Left cardiac atrium (tissue), 4 donors: ENCODE results near the gene RAB11A. TPM values are rescaled to one million over a fixed set of nuclear protein-coding genes. Genes with fewer than 3 reads are reported as not detected.

Source experiments
- ATAC-seq, 2 donors: fragments of 200-7000 bp; cut with Tn5 transposase; one replicate each; pipeline ENCODE4 v1.9.1; 2020; ENCODE audit warnings: mild to moderate bottlenecking in 2 of 2, moderate library complexity in 2 of 2
- DNase-seq: peaks from one replicate; pipeline ENCODE4 v3.0.0-alpha.2; 2020
- intact Hi-C, 2 donors: fragments of 100-400 bp; cut with DNase I; formaldehyde crosslinking; loops; one replicate each; pipeline versions ENCODE4 v1.14.1 to v1.15.1; 2022 to 2023
- total RNA-seq, 2 donors: library from RNA; stranded (reverse); fragmentation: NEBNext Ultra II Directional; extraction: Animal tissue kit (Norgen Biotek cat#: 25700); gene quantifications; one replicate each; pipeline ENCODE4 v1.2.1, GENCODE V29; 2021
- donor health status: DM: no; HTN: yes; CAD: no.
- donor health status: DM: no; HTN: yes; CAD: no; lungs with severe emphysema.
- donor health status: DM: yes; HTN: yes; CAD: no.
- donor health status: Dilated cardiomyopathy.

RAB11A gene
- total RNA-seq, 2 donors from 2014 or later, result 159 to 202 TPM

DNA sequence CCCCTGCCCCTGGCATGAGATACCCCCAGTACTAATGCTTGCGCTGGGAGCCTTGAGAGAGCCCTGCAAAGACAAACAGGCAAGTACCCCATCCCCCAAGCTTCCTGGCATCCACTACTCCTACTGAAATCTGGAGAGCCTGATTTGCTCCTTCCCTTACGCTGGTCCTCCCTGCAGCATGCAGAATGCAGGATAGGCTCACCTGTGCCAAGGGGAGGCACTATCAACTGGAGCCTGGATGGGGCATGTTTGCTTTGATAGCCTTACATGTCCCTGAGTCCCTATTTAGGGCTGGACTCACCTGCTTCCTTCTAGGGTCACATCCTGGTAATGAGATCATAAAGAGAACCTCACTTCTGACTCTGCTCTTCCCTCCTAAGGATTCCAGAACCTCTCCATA is 42.9 kb downstream of the RAB11A start:
- intact Hi-C loops, result loop anchor here in 1 of 2 donors (5.0 kb wide), 1 partner anchor 375 kb away; no protein-coding TSS in a partner anchor
- no peak for ATAC-seq
- DNase-seq, result no peak

DNA sequence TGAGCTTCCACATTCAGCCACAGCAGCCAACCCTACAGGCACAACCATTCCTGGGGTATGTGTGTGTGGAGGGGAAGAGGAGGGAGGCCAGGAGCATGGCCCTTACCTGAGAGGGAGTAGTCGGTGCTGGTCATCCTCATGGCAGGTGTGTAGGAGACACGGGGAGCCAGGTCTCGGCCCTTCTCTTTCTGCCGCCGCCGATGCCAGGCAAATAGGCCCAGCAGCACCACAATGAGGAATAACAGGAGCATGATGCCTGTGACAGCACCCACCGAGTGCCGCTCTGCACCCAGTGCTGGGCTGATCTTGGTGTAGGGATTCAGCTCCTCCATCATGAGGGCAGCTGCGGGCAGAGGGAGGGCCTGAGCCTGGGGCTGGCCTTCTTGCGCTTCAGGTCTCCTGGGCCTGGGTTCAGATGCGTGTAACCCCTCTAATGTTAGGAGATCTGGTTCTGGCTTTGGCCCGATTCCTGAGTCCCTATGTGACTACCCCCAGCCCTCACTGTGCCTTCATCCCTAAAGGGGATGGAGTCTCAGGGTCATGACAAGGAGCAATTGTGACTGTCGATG is 44.4 kb downstream of the RAB11A start:
- ATAC-seq (no peak), DNase-seq (no peak)
- intact Hi-C loops, result loop anchor here in 1 of 2 donors (5.0 kb wide), 1 partner anchor 374 kb away; no protein-coding TSS in a partner anchor

DNA sequence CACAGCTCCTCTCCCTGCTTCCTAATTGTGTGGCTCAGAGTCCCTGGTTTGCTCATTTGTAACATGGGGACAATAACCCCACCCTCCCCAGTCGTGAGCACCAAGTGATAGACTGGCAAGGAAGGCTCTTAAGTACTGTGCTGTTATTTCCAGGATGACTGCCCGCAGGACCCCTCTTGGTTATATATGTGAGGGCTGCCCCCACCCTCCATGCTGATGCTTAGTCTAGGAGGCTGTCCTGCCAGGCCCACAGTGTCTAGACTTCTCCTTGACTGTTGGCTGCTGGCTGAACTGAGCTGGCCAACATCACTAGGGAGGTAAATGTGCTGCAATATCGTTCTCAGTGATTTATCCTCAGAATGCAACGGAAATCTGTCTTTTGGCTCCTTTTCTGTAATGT is 45.1 kb downstream of the RAB11A start:
- no peak for DNase-seq
- ATAC-seq, result no peak
- intact Hi-C loops, result loop anchor here in 1 of 2 donors (5.0 kb wide), 1 partner anchor 373 kb away; no protein-coding TSS in a partner anchor

DNA sequence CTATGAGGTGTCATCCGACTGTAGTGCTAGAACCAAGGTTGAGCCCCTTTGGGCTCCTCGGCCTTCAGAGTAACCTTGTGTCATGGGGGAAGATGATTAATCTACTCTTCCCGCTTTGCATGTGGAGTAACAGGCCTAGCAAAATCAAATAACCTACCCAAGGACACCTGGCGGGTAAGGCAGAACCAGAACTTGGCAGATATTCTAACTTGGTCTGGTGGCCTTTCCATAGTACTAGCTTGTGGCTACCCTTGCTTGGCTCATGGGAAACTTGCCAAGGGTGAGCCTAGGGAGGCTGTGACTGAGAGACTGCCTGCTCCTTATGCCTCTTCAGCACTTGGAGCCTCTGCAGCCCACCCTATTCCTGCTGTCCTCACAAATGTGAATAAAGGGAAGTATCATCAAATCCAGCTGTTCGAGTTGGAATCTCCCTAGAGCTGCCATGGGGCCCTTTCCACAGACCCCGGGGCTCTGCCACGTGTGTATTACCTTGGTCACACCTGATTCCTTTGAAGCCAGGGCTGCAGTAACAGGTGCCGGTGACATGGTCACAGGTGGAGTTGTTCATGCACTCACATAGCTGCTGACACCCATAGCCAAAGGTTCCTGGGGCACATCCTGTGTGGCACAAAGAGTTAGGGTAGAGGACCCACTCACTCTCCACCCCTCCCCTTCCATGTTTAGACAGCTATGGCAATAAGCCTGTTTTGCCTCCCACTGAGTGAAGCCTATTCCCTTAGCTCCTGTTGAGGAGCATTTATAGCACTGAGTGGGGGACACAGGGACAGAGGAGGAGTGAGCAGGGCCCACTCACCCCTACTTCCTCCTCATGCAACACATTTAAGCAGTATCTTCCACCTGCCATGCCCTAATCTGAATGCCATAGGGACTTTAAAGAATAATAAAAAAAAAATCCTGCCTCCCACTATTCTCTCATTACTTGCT is 46.0 kb downstream of the RAB11A start:
- intact Hi-C loops, result loop anchor here in 1 of 2 donors (5.0 kb wide), 1 partner anchor 372 kb away; no protein-coding TSS in a partner anchor
- ATAC-seq, result no peak
- DNase-seq, result no peak

DNA sequence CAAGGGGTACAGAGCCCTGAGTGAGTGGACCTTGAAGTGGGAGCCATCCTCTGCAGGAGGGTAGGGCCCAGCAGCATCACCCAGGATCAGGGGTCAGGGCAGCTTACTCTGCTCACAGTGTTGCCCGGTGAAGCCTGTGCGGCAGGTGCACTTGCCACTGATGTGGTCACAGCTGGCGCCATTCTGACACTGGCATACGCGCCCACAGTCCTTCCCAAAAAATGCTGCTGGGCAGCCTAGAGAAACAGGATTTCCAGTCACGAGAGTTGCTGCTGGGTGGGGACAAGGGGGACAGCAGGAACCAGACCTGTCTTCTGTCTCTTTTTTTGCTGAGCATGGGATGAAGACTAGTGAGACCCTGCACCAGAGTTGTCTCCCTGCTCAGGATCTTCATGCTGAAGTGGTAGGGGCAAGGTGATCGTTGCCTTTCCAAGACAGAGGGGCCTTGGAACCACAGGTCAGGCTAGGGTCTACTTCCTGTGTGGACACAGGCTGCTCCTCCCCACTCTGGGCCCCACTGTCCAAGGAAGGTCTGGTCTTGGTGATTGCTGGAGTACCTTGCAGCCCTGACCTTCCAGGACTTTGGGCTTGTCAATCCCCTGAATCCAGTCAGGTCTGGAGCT is 46.9 kb downstream of the RAB11A start:
- DNase-seq (no peak), ATAC-seq (no peak)
- intact Hi-C loops, result no loop called here

DNA sequence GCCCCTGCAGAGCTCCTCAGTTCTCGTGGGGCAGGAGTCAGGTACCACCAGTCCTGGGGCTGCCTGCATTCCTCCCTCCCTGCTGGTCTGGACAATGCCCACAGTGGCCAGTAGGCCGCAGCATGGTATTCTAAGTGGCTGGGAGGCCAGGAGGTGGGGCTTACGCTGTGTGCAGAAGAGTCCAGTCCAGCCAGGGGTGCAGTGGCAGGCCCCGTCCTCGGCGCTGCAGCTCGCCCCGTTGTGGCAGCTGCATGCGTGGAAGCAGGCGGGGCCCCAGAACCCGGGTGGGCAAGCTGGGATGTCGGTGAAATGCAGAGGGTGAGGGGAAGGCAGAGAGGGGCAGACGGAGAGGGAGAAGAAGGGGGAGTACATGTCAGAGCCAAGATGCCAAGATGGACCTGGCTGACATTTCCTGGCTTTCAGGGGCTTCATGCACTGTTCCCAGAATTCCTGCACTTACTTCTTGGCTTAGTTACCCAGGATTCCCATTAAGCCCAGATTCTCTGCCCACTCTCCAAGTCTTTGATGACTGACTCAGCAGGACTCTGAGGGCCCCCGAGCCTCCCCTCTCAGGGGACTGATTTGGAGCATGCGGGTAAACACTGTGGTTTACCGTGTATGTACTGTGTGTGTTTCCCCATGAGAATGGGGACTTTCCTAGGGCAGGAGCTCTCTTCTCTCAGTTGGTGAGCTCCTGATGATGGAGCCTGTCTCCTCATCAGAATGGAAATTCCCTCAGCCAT is 47.5 kb downstream of the RAB11A start:
- peak; percentile 88 to 98 for ATAC-seq
- intact Hi-C loops, result no loop called here
- DNase-seq, result peak; percentile 45

DNA sequence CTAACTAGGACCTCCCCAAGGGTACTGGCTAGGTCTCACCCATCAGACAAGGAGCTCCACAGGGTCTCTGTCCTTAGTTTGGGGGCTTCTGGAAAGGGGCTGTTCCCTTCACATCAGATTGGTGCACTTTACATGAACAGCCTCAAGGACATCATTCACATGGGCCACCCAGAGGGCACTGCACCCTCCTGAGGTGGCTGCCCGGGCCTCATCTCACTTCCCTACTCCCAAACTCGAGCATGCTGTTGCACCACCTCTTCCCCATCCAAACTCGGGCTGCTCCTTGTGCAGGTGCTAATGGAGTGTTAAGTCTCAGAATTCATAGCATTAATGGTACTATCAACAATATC is 48.1 kb downstream of the RAB11A start:
- intact Hi-C loops, result no loop called here
- ATAC-seq, result no peak
- no peak for DNase-seq

DNA sequence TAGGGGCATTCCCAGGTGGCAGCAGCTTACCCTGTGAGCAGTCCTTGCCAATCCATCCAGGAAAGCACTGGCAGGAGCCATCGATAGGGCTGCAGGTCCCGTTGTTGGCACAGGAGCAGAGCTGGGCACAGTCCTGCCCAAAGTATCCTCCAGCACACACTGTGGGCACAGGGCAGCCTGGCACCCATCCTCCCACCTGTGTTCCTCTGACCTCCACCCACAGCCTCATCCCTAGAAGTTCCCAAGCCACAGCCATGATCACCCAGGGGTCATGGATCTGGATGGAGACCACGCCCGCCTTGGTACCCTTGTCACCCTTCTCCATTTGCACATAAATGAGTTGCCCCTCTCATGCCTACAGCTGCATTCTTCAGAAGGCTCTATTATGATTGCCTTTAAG is 48.6 kb downstream of the RAB11A start:
- ATAC-seq (no peak), DNase-seq (no peak)
- intact Hi-C loops, result no loop called here

DNA sequence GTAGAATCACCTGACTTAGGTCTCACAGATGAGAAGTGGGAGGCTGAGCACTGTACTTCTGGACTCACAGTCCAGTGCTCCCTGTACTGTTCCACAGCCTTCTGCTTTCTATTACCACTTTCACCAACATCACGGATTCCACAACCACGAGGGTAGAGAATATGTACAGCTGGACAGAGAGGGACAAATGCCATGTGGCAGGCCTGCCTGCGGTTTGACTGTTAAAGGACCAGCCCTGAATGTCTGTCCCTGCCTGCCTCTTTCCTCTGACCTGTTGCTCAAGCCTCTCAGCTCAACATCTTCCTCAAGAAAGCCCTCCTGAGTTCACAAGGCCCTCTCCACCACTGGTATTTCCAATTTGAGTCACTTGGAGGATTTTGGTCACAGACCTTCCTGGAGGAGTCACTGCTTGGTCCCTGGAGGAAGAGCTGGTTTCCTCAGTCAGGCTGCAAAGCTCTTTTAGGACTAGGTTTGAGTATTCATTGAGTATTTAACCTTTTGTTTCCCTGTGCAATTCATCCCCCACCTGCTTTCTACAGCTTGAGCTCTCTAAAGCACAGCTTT is 49.1 kb downstream of the RAB11A start:
- ATAC-seq (no peak), DNase-seq (no peak)
- intact Hi-C loops, result no loop called here

DNA sequence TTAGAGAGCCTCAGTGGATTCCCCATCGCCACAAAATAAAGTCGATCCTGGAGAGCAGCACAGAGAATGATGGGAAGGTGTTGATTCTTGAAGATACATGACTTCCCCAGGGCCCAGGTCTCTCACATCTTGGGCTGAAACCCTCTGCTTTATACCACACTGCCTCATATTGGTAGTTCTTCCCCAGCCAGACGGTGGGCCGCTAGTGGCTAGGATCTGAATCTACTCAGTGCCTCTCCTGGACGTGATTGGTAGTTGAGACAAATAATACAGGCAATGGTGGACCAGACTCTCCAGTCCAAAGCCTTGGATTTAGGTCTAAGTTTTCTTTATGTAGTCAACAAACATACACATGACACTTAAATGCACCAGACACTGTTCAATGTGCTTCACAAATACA is 49.7 kb downstream of the RAB11A start:
- intact Hi-C loops, result no loop called here
- ATAC-seq (no peak), DNase-seq (no peak)

DNA sequence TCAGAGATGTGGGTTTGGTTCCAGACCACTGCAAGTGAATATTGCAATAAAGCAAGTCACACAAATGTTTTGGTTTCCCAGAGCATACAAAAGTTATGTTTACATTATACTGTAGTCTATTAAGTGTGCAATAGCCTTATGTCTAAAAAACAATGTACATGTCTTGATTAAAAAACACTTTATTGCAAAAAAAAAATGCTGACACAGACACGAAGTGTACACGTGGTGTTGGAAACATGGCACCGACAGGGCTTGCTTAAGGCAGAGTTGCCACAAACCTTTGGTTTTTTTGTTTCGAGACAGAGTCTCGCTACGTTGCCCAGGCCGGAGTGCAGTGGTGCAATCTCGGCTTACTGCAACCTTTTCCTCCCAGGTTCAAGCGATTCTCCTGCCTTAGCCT is 50.1 kb downstream of the RAB11A start:
- ATAC-seq (no peak), DNase-seq (no peak)
- intact Hi-C loops, result no loop called here

DNA sequence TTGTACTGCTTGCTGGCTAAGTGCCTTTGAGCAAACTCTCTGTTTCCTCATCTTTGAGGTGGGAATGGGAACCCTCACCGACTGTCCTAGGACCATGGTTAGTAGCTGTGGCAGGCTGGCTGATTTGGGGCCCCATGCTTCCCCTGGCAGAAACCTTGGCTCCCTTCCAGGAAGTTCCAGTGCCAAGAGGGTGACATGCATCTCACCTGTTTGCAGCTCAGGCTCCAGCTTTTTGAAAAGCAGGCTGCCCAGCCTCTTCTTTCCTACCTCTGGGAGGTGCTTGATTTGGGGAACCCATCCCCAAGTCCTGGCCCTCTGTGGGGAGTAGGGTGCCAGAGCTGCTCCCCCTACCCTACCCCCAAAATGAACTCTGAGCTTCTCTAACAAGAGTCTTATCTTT is 50.8 kb downstream of the RAB11A start:
- no peak for ATAC-seq
- no peak for DNase-seq
- intact Hi-C loops, result no loop called here

DNA sequence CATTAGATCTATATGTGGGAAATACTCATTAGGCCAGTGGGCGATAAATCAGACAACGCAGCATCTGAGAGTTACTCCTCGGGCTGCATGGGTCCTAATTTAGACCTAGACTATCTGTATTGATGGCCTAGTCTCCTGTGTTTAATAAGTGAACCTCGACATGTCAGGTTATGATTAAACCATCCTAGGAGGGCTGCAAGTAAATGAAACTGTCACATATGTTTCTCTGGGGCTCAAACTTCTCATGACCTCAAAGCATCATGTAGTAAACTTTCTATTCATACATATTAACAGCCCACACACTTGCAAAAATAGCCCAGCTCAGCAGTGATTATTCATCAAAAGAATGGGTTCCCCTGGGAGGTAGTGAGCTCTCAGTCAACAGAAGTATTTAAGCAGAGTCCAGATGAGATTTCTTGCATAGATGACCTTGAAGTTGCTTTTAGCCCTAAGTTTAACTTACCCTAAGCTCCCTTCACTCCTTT is 51.6 kb downstream of the RAB11A start:
- no peak for DNase-seq
- intact Hi-C loops, result no loop called here
- no peak for ATAC-seq

DNA sequence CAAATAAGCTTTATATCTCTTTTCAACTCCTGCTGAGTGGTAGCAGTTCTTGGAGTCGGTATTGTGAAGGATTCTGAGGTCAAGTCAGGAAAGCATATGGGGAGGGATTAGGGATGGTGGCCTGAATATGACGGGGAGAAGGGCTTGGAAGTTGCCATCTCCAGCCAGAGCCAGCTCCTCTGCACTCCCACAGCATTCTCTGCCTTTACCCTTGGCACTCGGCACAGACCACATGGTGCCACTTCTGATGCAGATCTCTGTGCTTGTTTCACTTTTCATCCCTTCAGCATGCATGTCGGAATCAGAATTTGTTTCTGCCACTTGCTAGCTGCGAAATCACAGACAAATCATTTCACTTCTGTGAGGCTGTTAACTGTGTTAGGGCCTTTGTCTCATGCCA is 52.5 kb downstream of the RAB11A start:
- intact Hi-C loops, result no loop called here
- ATAC-seq, result no peak
- DNase-seq, result no peak

DNA sequence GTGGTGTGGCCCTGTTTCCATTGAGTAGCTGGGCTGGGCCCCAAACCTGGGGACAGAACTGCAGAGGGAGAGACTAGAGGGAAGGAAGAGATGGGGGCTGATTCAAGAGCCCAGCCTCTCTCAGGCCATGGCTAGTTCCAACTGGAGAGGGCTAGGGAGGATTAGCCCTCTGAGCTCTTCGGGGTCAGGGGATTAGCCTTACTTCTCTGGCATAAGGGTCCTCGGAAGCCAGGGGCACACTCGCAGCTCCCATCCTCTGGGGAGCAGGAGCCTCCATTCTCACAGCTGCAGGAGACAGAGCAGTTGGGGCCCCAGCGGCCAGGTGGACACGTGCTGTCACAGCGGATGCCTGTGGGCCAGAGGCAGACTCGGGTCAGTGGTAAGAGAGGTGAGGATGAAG is 53.3 kb downstream of the RAB11A start:
- no peak for DNase-seq
- no peak for ATAC-seq
- intact Hi-C loops, result no loop called here

DNA sequence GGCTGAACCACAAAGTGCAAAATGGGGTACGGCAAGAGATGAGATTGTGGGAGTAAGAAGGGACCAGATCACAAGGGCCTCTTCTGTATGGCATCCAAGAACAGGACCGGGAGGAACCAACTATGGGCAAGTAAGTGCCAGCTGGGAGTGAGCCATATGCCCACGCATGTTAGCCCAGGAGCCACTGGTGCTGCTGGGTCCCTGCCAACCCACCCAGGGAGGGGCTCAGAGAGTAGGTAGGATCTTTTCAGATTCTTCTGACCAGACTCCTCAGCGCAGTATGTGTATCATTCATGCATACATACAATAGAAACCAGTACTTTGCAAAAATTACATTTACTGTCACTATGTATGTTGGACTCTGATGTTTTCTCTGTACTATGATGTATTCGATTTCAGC is 54.0 kb downstream of the RAB11A start:
- ATAC-seq (no peak), DNase-seq (no peak)
- intact Hi-C loops, result no loop called here

DNA sequence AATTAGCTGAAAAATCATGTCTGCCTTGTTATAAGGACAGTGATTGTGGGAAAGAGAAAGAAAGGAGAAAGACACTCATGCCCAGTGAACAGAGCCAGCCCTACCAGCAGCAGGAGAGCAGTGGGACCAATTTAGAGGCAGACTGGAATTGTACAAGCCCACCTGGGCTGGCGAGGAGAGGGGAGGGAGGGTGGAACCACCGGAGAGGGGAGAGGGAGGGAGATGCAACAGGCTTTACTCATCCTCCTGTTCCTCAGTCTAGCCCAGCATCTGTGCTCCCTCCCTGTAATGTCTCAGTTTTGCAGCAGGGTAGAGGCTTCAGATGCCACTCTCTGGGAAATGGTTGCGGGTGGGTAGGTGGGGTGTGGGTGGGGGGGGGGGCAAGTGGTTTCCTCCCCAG is 54.7 kb downstream of the RAB11A start:
- ATAC-seq (no peak), DNase-seq (no peak)
- intact Hi-C loops, result no loop called here

DNA sequence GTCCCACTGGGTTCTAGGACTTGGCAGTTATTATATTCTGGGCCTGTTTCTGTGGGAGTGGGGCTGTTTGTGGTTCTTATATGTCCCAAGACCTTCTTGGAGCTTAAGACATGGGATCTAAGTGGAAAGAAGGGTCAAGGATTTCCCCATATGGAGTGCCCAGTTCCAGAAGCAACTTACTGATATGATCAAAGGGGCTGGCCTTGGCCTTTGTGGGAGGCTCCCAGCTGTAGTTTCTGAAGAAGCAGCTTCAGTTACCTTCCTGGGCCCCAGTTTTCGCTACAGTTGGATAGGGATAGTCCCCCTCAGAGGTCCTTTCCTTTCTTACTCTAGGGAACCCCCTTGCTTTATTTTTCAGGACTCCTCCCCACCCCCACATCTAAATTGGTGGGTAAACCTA is 56.0 kb downstream of the RAB11A start:
- intact Hi-C loops, result no loop called here
- ATAC-seq, result no peak

DNA sequence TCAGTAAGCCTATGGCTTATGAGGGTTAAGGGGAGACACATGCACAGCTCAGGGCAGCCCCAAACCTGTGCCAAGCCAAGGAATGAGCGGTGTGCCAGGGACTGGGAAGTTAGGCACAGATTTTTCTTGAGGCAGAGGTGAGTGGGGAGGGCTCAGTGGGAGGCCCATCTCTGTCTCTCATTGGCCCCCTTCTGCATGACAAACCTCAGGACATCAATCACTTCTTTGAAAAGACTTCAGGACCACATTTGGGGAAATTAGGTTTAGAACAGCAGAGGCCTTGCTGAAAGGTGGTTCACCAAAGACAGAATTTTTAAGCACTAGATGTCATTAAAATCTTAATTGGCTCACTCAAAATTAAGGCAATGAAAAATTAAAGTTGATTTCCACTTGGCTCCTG is 57.2 kb downstream of the RAB11A start:
- intact Hi-C loops, result no loop called here
- ATAC-seq, result no peak
- no peak for DNase-seq

More for the DNA sequence above, 56.0 kb downstream of the RAB11A start:
- no peak for DNase-seq
